AG04450 (cell line): ENCODE results near the gene NLN. TPM values are rescaled to one million over a fixed set of nuclear protein-coding genes. Genes with fewer than 3 reads are reported as not detected.

Experiments
- CTCF ChIA-PET: fragments of 300-600, 350-600 bp; formaldehyde crosslinking; extraction: SDS; loops from one replicate; lab custom pipeline; 2022; ENCODE audit warnings: antibody characterized with exemption, inconsistent platforms; lab: Charles Lee
- POLR2A ChIA-PET: fragments of 350-600 bp; formaldehyde crosslinking; extraction: SDS; loops from one replicate; lab custom pipeline; 2021; ENCODE audit warnings: antibody characterized with exemption, inconsistent platforms; lab: Yijun Ruan, JAX
- DNase-seq: peaks from one replicate; pipeline ENCODE4 v3.0.0-alpha.2; 2011; ENCODE audit warnings: low read depth, low spot score
- H3K27ac ChIP-seq: one replicate; pipeline ENCODE4 v1.5.1; 2012; ENCODE audit warnings: low read depth, low read length, control low read depth
- H3K27me3 ChIP-seq: one replicate; pipeline ENCODE4 v1.6.0; 2012; ENCODE audit warnings: low read length; ENCODE audit not compliant: control insufficient read depth, insufficient read depth
- H3K4me3 ChIP-seq: 2 replicates; pipeline ENCODE4 v1.5.1; 2011; ENCODE audit warnings: mild to moderate bottlenecking, low read depth, low read length, control low read depth
- H3K9me3 ChIP-seq: 2 replicates; pipeline ENCODE4 v1.5.1; 2012; ENCODE audit warnings: low read length; ENCODE audit not compliant: control insufficient read depth, insufficient read depth
- polyA plus RNA-seq: library from polyadenylated mRNA; depleted of rRNA; stranded (reverse); fragments of >200 nt; gene quantifications from 2 replicates; pipeline ENCODE4 v1.2.3, GENCODE V29; 2011
- TF ChIP-seq, protein P1 (sequence below): IDR thresholded peaks from 2 replicates; pipeline ENCODE4 v1.5.1; 2011; ENCODE audit warnings: low read depth, low read length, control low read depth, inconsistent platforms

The NLN gene
- polyA plus RNA-seq, 1 experiment: 28.8 TPM

DNA sequence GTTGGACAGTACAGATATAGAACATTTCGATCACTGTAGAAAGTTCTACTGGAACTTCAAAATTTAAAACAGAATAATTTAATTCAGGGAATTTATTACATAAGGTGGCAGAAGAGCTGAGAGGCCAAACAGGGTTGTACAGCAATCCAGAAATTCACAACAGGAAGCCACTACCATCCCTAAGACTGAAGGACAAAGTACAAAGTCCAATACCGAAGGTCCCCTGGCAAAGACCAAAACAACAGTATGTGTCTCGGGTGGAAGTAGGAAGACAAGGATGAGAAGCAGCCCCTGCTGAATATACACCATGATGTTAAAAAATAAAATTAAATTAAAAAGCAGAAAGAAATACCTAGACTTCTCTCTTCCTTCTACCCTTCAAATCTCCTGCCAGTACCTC lies 20.0 kb upstream of the NLN start:
- Histone ChIP-seq H3K4me3 (no peak overlapping the region), H3K27ac (no peak overlapping the region), H3K9me3 (no peaks in the 10 kb centered on the region), H3K27me3 (no peaks in the 10 kb centered on the region)
- TF ChIP-seq, protein P1, sequence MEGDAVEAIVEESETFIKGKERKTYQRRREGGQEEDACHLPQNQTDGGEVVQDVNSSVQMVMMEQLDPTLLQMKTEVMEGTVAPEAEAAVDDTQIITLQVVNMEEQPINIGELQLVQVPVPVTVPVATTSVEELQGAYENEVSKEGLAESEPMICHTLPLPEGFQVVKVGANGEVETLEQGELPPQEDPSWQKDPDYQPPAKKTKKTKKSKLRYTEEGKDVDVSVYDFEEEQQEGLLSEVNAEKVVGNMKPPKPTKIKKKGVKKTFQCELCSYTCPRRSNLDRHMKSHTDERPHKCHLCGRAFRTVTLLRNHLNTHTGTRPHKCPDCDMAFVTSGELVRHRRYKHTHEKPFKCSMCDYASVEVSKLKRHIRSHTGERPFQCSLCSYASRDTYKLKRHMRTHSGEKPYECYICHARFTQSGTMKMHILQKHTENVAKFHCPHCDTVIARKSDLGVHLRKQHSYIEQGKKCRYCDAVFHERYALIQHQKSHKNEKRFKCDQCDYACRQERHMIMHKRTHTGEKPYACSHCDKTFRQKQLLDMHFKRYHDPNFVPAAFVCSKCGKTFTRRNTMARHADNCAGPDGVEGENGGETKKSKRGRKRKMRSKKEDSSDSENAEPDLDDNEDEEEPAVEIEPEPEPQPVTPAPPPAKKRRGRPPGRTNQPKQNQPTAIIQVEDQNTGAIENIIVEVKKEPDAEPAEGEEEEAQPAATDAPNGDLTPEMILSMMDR: no peak
- ChIA-PET POLR2A (no interaction called here), CTCF (interaction anchor here (1.0 kb wide), 1 partner anchor 19 kb away, joined by 3 read pairs; no protein-coding TSS in a partner anchor)
- DNase-seq: no peak

DNA sequence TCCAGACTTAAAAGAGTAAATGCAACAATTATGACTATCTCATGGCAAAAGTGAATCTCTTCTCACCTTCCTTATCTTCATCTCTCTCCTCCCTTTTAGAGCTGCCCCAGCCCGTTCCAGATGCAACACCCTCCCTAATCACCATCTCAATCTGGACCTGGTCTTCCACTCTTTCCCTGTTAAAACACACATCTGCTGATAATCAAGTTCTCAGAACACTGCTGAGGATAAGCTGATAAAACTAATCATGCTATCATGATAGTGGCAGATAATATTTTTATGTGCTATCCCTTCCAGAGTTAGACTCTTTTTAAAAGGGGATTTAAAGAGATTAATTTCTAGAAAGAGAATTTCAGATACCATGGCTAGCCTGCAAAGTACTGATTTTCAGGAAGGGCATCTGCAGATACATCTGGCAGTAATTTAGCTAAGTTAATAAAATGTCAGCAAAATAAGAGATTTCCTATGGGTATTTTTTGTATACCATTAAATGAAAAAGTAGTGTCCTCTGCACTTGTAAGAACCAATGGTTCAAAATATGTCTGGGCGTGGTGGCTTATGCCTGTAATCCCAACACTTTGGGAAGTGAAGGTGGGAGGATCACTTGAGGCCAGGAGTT lies 17.3 kb upstream of the NLN start:
- H3K9me3 ChIP-seq: no peaks in the 10 kb centered on the region
- no peak overlapping the region for H3K27ac ChIP-seq
- TF ChIP-seq, protein P1: no peak
- POLR2A ChIA-PET: interaction anchor here (0.6 kb wide), 1 partner anchor 390 kb away, joined by 3 read pairs; no protein-coding TSS in a partner anchor
- no peak for DNase-seq
- CTCF ChIA-PET: no interaction called here
- no peak overlapping the region for H3K4me3 ChIP-seq
- no peaks in the 10 kb centered on the region for H3K27me3 ChIP-seq

DNA sequence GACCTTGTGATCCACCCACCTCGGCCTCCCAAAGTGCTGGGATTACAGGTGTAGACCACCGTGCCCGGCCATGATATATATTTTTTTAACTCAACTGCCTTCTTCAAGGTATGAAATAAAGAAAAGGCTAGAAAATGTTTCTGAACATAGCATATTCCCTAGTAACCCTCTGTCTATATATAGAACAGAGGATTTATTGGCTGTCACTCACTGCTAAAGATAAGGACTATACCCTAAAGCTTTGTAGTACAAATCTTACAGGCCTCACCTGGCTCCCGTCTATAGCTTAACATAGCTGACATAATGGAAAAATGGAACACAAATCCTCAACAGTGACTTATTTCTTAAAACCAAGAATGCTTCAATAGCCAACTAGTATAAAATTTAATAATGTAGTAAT lies 14.3 kb upstream of the NLN start:
- TF ChIP-seq, protein P1: no peak
- POLR2A ChIA-PET: no interaction called here

DNA sequence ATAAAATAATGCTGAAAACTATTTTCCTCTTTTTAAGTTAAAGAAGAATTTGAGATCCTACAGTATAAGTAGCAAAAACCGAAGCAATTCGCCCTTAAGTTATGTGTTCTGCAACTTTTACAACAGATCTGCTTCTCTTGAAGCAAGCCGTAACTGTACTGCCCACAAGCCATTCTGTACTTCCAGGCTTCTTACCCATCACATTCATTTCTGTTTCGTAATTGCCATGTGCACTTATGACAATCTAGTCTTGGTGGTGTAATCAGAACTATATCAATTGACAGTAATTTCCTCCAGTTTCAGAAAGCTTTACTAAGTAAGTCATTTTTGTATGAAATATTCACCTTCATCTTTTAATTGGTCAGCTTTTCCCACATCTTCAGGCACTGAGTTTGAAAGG lies 13.9 kb upstream of the NLN start:
- TF ChIP-seq, protein P1: no peak

More for the DNA sequence above, 14.3 kb upstream of the NLN start:
- DNase-seq: no peak
- no peak overlapping the region for H3K27ac ChIP-seq
- CTCF ChIA-PET: no interaction called here
- H3K27me3 ChIP-seq: no peaks in the 10 kb centered on the region
- no peak overlapping the region for H3K4me3 ChIP-seq
- no peaks in the 10 kb centered on the region for H3K9me3 ChIP-seq

DNA sequence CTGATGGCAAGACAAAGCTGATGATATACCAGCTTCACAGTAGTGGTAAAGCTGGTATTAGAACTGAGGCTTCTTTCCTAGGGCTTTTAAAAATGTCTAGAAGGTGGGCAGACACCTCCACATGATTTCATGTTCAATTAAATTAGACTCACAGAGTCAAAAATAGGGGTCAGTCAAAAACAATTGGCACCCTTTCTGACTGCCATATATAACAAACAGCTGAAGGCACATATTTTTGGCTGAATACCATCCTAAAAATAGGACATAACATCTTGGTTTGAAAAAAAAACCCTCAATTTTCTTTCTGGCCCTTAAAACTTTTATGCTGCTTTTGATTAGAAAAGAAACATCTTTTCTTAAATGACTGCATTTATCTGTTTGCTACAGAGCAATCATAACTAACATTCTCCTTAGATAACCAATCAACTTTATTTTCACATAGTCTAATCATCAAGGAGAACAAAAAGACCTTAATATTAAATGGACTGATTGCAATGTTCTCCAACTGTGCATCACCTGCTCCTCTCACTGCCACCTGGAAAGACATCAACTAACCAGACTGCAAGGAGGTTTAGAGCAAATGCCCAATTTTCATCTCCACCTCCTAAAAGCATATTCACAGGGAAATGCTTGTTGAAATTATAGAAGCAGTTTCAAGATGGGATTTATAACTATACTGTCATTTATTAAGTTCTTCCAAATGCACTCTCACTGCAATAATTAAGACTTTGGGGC lies 3.3 kb upstream of the NLN start:
- Histone ChIP-seq H3K4me3 (no peak overlapping the region), H3K27ac (no peak overlapping the region), H3K27me3 (no peaks in the 10 kb centered on the region), H3K9me3 (no peaks in the 10 kb centered on the region; the same call in 1 of the 2 replicates)
- POLR2A ChIA-PET: no interaction called here
- CTCF ChIA-PET: interaction anchor here (0.6 kb wide), 1 partner anchor 459 kb away, joined by 3 read pairs; no protein-coding TSS in a partner anchor
- TF ChIP-seq, protein P1: no peak
- no peak for DNase-seq

More for the DNA sequence above, 13.9 kb upstream of the NLN start:
- no peaks in the 10 kb centered on the region for H3K27me3 ChIP-seq
- no peak overlapping the region for H3K27ac ChIP-seq
- DNase-seq: no peak
- ChIA-PET POLR2A (no interaction called here), CTCF (no interaction called here)
- no peak overlapping the region for H3K4me3 ChIP-seq
- no peaks in the 10 kb centered on the region for H3K9me3 ChIP-seq
